Urinary bladder (tissue), 4 donors: ENCODE measurements around the gene INF2. TPM values are rescaled to one million over a fixed set of nuclear protein-coding genes. Genes with fewer than 3 reads are reported as not detected.
"Not testable (repeated sequence)": the region's sequence is repeated elsewhere in the genome, so short reads cannot be mapped to it uniquely, and the experiment has no call there.

Experiments used
- DNase-seq: peaks from one replicate; pipeline ENCODE4 v3.0.0-alpha.2; 2015; ENCODE audit errors: extremely low spot score
- H3K27ac ChIP-seq: one replicate; pipeline ENCODE4 v1.5.1; 2013; ENCODE audit warnings: low read depth, mild to moderate bottlenecking, moderate library complexity
- H3K36me3 ChIP-seq: one replicate; pipeline ENCODE4 v1.6.1; 2013; ENCODE audit warnings: mild to moderate bottlenecking, moderate library complexity; ENCODE audit not compliant: insufficient read depth
- H3K4me1 ChIP-seq: one replicate; pipeline ENCODE4 v1.6.1; 2013; ENCODE audit warnings: mild to moderate bottlenecking, moderate library complexity; ENCODE audit not compliant: insufficient read depth
- H3K4me3 ChIP-seq: one replicate; pipeline ENCODE4 v1.5.1; 2013; ENCODE audit warnings: low read depth, low read length
- WGBS: extraction: QIAGEN DNeasy Blood & Tissue Kit; methylation state at CpG from one replicate; pipeline ENCODE4 v1.1.7; 2013; 5-methylcytosine and 5-hydroxymethylcytosine counted together
- polyA plus RNA-seq: library from polyadenylated mRNA; stranded (reverse); fragments of 200-250 nt; gene quantifications from one replicate; pipeline ENCODE4 v1.2.3, GENCODE V29; 2013
- total RNA-seq: library from RNA; depleted of rRNA; stranded (reverse); fragments of >200 nt; gene quantifications from one replicate; pipeline ENCODE4 v1.2.3, GENCODE V29; 2014
- donor health status: healthy with polysubstance abuse.
- donor health status: healthy.

INF2 gene
- total and polyA plus RNA-seq, 2 donors = 20.6 to 54.2 TPM

DNA sequence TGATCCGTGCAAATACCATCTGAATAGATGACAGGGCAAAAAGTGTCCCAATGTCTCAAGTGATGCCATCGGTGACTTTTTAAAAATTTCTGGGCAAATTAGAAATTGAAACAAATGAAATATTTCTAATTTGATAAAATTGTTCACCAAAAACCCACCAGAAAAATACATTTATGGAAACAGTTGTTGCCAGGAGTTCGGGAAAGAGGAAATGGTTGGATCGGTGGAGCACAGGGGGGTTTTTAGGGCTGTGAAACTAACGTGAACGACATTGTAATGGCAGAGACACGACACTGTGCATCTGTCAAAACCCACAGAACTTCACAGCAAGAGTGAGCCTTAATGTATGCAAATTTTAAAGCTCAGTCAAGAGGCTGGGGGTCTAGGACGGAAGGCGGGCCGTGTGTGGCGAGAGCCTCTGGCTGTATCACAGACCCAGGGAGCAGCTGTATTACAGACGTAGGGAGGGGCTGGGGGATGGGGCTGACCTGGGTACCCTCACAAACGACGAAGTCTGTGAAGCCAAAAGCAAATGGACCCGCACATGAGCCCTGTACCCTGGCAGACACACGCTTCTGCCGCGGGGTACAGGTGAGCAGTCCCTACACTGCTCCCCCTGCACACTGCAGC lies 27.8 kb upstream of the INF2 start:
- not testable (repeated sequence) for DNase-seq, H3K36me3 ChIP-seq, H3K4me3 ChIP-seq, H3K4me1 ChIP-seq, H3K27ac ChIP-seq
- 89% methylated on average over 18 of the region's 18 CpGs for WGBS

DNA sequence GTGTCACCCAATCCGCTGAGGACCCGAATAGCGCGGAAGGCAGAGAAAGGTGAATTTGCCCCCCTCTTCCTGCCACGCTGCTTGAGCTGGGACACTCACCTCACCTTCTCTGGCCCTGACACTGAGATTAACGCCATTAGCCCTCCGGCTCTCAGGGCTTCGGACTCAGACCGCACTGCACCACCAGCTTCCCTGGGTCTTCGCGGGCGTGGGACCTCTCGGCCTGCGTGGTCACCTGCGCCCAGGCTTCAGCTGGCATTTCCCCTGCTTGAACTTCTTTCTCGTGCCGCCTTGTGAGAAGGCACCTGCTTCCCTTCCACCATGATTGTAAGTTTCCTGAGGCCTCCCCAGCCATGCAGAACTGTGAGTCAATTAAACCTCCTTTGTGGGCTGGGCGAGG lies 26.9 kb upstream of the INF2 start:
- 96% methylated on average over 18 of the region's 18 CpGs for WGBS
- not testable (repeated sequence) for H3K4me3 ChIP-seq, H3K27ac ChIP-seq, H3K4me1 ChIP-seq, H3K36me3 ChIP-seq, DNase-seq

GRCh38 chr14:104664107-104664506 lies 25.3 kb upstream of the INF2 start:
- no peak for DNase-seq
- H3K36me3 ChIP-seq = no peaks in the 10 kb centered on the region
- WGBS = 84% methylated on average over 7 of the region's 7 CpGs
- no peak overlapping the region for H3K27ac ChIP-seq
- no peaks in the 10 kb centered on the region for H3K4me1 ChIP-seq
- H3K4me3 ChIP-seq = no peak overlapping the region

- H3K36me3 ChIP-seq = no peaks in the 10 kb centered on the region
- no peaks in the 10 kb centered on the region for H3K4me1 ChIP-seq
- H3K27ac ChIP-seq = no peak overlapping the region
- H3K4me3 ChIP-seq = no peak overlapping the region
- DNase-seq = no peak
- WGBS = 90% methylated on average over 10 of the region's 10 CpGs
Observed at GRCh38 chr14:104664588-104664987, 24.8 kb upstream of the INF2 start.

DNA sequence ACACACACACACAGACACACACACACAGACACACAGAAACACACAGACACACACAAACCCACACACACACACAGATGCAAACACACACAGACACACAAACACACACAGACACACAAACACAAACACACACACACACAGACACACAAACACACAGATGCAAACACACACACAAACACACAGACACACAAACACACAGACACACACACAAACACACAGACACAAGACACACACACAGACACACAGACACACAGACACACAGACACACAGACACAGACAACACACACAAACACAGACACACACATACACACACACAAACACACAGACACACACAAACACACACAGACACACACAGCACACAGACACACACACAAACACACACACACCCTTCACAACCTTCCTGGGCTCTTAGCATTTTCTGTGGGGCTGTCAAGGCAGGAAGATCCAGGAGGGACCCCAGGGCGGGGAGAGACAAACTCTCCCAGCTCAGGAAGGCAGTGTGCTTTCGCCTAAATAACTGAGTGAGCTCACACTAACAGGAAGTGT lies 24.2 kb upstream of the INF2 start:
- Histone ChIP-seq H3K36me3 (no peaks in the 10 kb centered on the region), H3K4me3 (no peak overlapping the region), H3K4me1 (no peaks in the 10 kb centered on the region), H3K27ac (no peak overlapping the region)
- 40% methylated on average over 2 of the region's 2 CpGs for WGBS
- DNase-seq = no peak

- no peak for DNase-seq
- no peaks in the 10 kb centered on the region for H3K36me3 ChIP-seq
- H3K4me3 ChIP-seq = no peak overlapping the region
- 65% methylated on average over 27 of the region's 27 CpGs for WGBS
- no peaks in the 10 kb centered on the region for H3K4me1 ChIP-seq
- no peak overlapping the region for H3K27ac ChIP-seq
Observed at GRCh38 chr14:104665657-104666522, 23.5 kb upstream of the INF2 start.

- not testable (repeated sequence) for H3K4me3 ChIP-seq, DNase-seq, H3K36me3 ChIP-seq, H3K27ac ChIP-seq, H3K4me1 ChIP-seq
- 75% methylated on average over 7 of the region's 7 CpGs for WGBS
Observed at GRCh38 chr14:104666523-104666895, 22.9 kb upstream of the INF2 start.

DNA sequence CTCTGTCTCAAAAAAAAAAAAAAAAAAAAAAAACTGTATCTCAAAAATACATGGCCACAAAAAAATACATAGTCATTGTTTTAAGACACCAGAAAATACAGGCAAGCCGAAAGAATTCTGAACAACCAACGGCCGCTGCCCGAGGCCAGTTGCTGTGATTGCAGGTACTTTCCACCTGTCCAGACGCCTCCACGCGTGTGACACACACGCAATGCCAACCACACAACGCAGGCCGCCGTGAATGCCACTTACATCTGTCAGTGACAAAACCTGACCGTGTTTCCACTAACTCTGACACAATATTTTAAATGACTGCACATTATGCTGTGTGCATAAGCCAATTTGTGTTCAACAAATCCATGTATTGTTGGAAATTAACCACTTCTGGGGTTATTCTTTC lies 22.4 kb upstream of the INF2 start:
- H3K36me3 ChIP-seq = no peaks in the 10 kb centered on the region
- no peak overlapping the region for H3K4me3 ChIP-seq
- no peak overlapping the region for H3K27ac ChIP-seq
- 92% methylated on average over 12 of the region's 12 CpGs for WGBS
- H3K4me1 ChIP-seq = no peaks in the 10 kb centered on the region
- no peak for DNase-seq

DNA sequence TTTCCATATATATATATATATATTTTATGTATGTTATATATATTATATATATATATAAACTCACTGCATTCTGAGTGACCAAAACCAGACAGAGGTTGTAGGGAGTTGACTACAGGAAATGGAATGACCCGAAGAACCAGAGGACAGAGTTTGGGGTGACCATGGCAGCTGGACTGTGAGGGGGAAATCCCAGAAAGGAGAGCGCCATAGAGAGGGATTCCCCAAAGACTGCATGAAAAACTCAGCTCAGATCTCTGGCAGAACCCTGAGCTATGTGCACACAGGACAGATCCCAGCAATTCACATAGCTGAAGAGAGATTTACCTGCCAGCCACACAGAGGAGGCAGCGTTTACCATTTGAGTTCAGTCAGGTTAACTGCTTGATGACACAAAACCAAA lies 19.7 kb upstream of the INF2 start:
- WGBS = 73% methylated on average over 3 of the region's 3 CpGs
- no peak for DNase-seq
- H3K27ac ChIP-seq = no peak overlapping the region

DNA sequence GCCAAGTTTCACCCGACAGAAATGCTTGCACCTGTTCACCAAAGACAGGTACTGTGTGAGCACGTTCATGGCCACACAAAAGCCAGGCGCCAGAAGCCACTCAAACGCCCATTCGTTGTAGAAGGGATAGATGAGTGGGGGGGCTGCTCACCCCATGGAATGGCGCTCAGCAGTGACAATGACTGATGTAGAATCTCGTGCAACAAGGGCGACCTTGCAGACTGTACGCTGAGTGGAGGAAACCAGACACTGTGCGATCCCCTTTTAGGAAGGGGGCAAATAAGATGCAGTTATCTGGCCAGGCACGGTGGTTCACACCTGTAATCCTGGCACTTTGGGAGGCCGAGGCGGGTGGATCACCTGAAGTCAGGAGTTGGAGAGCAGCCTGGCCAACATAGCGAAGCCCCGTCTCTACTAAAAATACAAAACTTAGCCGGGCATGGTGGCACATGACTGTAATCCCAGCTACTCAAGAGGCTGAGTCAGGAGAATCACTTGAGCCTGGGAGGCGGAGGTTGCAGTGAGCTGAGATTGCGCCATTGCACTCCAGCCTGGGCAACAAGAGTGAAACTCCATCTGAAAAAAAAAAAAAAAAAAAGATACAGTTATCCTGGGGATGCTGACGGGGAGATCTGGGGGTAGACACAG lies 18.0 kb upstream of the INF2 start:
- not testable (repeated sequence) for H3K27ac ChIP-seq, H3K4me3 ChIP-seq, H3K4me1 ChIP-seq, H3K36me3 ChIP-seq, DNase-seq
- WGBS = 93% methylated on average over 19 of the region's 19 CpGs

More for the DNA sequence above, 19.7 kb upstream of the INF2 start:
- Histone ChIP-seq H3K4me1 (no peaks in the 10 kb centered on the region), H3K36me3 (no peaks in the 10 kb centered on the region), H3K4me3 (no peak overlapping the region)

DNA sequence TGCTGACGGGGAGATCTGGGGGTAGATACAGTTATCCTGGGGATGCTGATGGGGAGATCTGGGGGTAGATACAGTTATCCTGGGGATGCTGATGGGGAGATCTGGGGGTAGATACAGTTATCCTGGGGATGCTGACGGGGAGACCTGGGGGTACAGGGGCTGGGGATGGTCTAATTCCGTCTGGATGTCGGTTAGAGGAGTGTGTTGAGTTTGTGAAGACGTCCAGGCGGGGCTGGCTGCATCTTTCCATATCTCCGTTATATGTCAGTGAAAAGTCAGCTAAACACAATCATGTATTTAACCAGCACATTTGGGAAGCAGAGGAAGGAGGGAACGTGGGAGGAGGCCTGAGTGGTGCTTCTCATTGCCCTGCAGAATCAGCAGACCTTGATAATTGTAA lies 17.3 kb upstream of the INF2 start:
- H3K4me3 ChIP-seq, H3K27ac ChIP-seq, H3K36me3 ChIP-seq, DNase-seq, H3K4me1 ChIP-seq: not testable (repeated sequence)
- WGBS = 79% methylated on average over 8 of the region's 8 CpGs

- Histone ChIP-seq H3K4me3 (no peak overlapping the region), H3K4me1 (no peaks in the 10 kb centered on the region), H3K27ac (no peak overlapping the region), H3K36me3 (no peaks in the 10 kb centered on the region)
- WGBS = 88% methylated on average over 9 of the region's 9 CpGs
- DNase-seq = no peak
Observed at GRCh38 chr14:104673481-104673880, 15.9 kb upstream of the INF2 start.

- H3K36me3 ChIP-seq = no peaks in the 10 kb centered on the region
- no peak overlapping the region for H3K27ac ChIP-seq
- H3K4me3 ChIP-seq = no peak overlapping the region
- no peak for DNase-seq
- H3K4me1 ChIP-seq = no peaks in the 10 kb centered on the region
- 96% methylated on average over 2 of the region's 2 CpGs for WGBS
Observed at GRCh38 chr14:104675447-104675846, 14.0 kb upstream of the INF2 start.
